HG03039 (cell line): ENCODE data around the gene LYRM9.
"Not testable (repeated sequence)": the region's sequence is repeated elsewhere in the genome, so short reads cannot be mapped to it uniquely, and the experiment has no call there.

Experiments used
- ATAC-seq: cut with Tn5 transposase; IDR thresholded peaks from one replicate; pipeline ENCODE4 v1.9.1; 2021; ENCODE audit warnings: mild to moderate bottlenecking, moderate library complexity; ENCODE audit not compliant: unreplicated experiment

Gene LYRM9

GRCh38 chr17:27845264-27846041 lies 47.7 kb downstream of the LYRM9 start:
- ATAC-seq: no peak

GRCh38 chr17:27840688-27841087 lies 52.5 kb downstream of the LYRM9 start:
- ATAC-seq: no peak

- not testable (repeated sequence) for ATAC-seq
Measured at GRCh38 chr17:27840406-27840678, 52.8 kb downstream of the LYRM9 start.

GRCh38 chr17:27839571-27840405 lies 53.4 kb downstream of the LYRM9 start:
- not testable (repeated sequence) for ATAC-seq

GRCh38 chr17:27838607-27839006 lies 54.6 kb downstream of the LYRM9 start:
- not testable (repeated sequence) for ATAC-seq

- not testable (repeated sequence) for ATAC-seq
Measured at GRCh38 chr17:27837769-27838168, 55.4 kb downstream of the LYRM9 start.

- ATAC-seq: no peak
Measured at GRCh38 chr17:27836651-27837050, 56.5 kb downstream of the LYRM9 start.

GRCh38 chr17:27834571-27834970 lies 58.6 kb downstream of the LYRM9 start:
- ATAC-seq: no peak

GRCh38 chr17:27832831-27833230 lies 60.3 kb downstream of the LYRM9 start:
- ATAC-seq: no peak

GRCh38 chr17:27829888-27830287 lies 63.3 kb downstream of the LYRM9 start:
- not testable (repeated sequence) for ATAC-seq

GRCh38 chr17:27829143-27829711 lies 63.9 kb downstream of the LYRM9 start:
- not testable (repeated sequence) for ATAC-seq
